Trophoblast cell (in vitro differentiated cells and primary cell): Measurements from ENCODE around the gene KIF26A.

Experiments
- DNase-seq, 2 donors: peaks; one replicate each; pipeline ENCODE4 v3.0.0-alpha.2; 2016
- H2AFZ ChIP-seq: 2 replicates; pipeline ENCODE4 v1.6.1; 2013; ENCODE audit warnings: low read length, moderate library complexity, mild to moderate bottlenecking; ENCODE audit not compliant: insufficient read depth, poor library complexity
- H2AK5ac ChIP-seq: 2 replicates; pipeline ENCODE4 v1.6.1; 2013; ENCODE audit warnings: mild to moderate bottlenecking, low read length
- H2BK120ac ChIP-seq: 2 replicates; pipeline ENCODE4 v1.6.1; 2013; ENCODE audit warnings: low read length, mild to moderate bottlenecking, moderate library complexity; ENCODE audit not compliant: insufficient read depth, poor library complexity
- H2BK12ac ChIP-seq: 2 replicates; pipeline ENCODE4 v1.6.1; 2013; ENCODE audit warnings: mild to moderate bottlenecking, low read length, moderate library complexity
- H2BK5ac ChIP-seq: 2 replicates; pipeline ENCODE4 v1.6.1; 2013; ENCODE audit warnings: low read length, low read depth, moderate library complexity, mild to moderate bottlenecking; ENCODE audit not compliant: poor library complexity
- H3K14ac ChIP-seq: 2 replicates; pipeline ENCODE4 v1.6.1; 2013; ENCODE audit warnings: mild to moderate bottlenecking, low read length
- H3K18ac ChIP-seq: 2 replicates; pipeline ENCODE4 v1.6.1; 2013; ENCODE audit warnings: mild to moderate bottlenecking, low read length
- H3K23ac ChIP-seq: 2 replicates; pipeline ENCODE4 v1.6.1; 2013; ENCODE audit warnings: low read length
- H3K27ac ChIP-seq: 2 replicates; pipeline ENCODE4 v1.5.1; 2013; ENCODE audit warnings: low read depth, mild to moderate bottlenecking, inconsistent platforms, low read length, moderate library complexity
- H3K27me3 ChIP-seq: 2 replicates; pipeline ENCODE4 v1.6.1; 2013; ENCODE audit warnings: inconsistent platforms, mild to moderate bottlenecking, low read length, moderate library complexity; ENCODE audit not compliant: insufficient read depth
- H3K36me3 ChIP-seq, 2 experiments: 1 replicate in 1 of 2; 2 replicates in 1 of 2; pipeline ENCODE4 v1.6.1; 2013; ENCODE audit warnings: low read length in 2 of 2, mild to moderate bottlenecking in 2 of 2, moderate library complexity in 1 of 2; ENCODE audit not compliant: insufficient read depth in 2 of 2, control insufficient read depth in 1 of 2
- H3K4ac ChIP-seq: 2 replicates; pipeline ENCODE4 v1.6.1; 2013; ENCODE audit warnings: low read depth, mild to moderate bottlenecking, low read length, moderate library complexity
- H3K4me1 ChIP-seq, 2 experiments: 1 replicate in 1 of 2; 2 replicates in 1 of 2; pipeline ENCODE4 v1.6.1; 2013; ENCODE audit warnings: low read length in 2 of 2, mild to moderate bottlenecking in 2 of 2, moderate library complexity in 1 of 2; ENCODE audit not compliant: insufficient read depth in 2 of 2, control insufficient read depth in 1 of 2
- H3K4me2 ChIP-seq: 2 replicates; pipeline ENCODE4 v1.6.1; 2013; ENCODE audit warnings: inconsistent platforms, mild to moderate bottlenecking, low read length, moderate library complexity
- H3K4me3 ChIP-seq: 2 replicates; pipeline ENCODE4 v1.5.1; 2013; ENCODE audit warnings: mild to moderate bottlenecking, low read depth, low read length, inconsistent platforms
- H3K79me1 ChIP-seq: one replicate; pipeline ENCODE4 v1.6.1; 2013; ENCODE audit warnings: low read length
- H3K79me2 ChIP-seq: 2 replicates; pipeline ENCODE4 v1.6.1; 2013; ENCODE audit warnings: low read length, mild to moderate bottlenecking; ENCODE audit not compliant: control insufficient read depth, insufficient read depth, poor library complexity
- H3K9ac ChIP-seq: 2 replicates; pipeline ENCODE4 v1.6.1; 2013; ENCODE audit warnings: mild to moderate bottlenecking, low read length
- H3K9me3 ChIP-seq: 2 replicates; pipeline ENCODE4 v1.6.1; 2013; ENCODE audit warnings: low read depth, mild to moderate bottlenecking, control low read depth, inconsistent platforms, low read length; ENCODE audit not compliant: insufficient read depth
- H4K12ac ChIP-seq: 2 replicates; pipeline ENCODE4 v1.6.1; 2013; ENCODE audit warnings: low read depth, mild to moderate bottlenecking, low read length, moderate library complexity
- H4K8ac ChIP-seq: 2 replicates; pipeline ENCODE4 v1.6.1; 2013; ENCODE audit warnings: low read depth, mild to moderate bottlenecking, low read length, moderate library complexity
- H4K91ac ChIP-seq: one replicate; pipeline ENCODE4 v1.6.1; 2013; ENCODE audit warnings: low read depth, mild to moderate bottlenecking, low read length, moderate library complexity
- WGBS: extraction: QIAGEN DNeasy Blood & Tissue Kit; methylation state at CpG from one replicate; pipeline ENCODE4 v1.1.7; 2013; ENCODE audit warnings: missing lambda C conversion rate; ENCODE audit not compliant: insufficient read length, insufficient coverage; ENCODE audit errors: extremely low coverage; 5-methylcytosine and 5-hydroxymethylcytosine counted together

The KIF26A gene

GRCh38 chr14:104144911-104145825, 6.8 kb downstream of the KIF26A start:
- Histone ChIP-seq H3K4me2 (no peak overlapping the region), H4K91ac (no peak overlapping the region), H3K4ac (no peak overlapping the region), H2AFZ (no peak overlapping the region), H4K12ac (no peak overlapping the region), H3K4me3 (no peak overlapping the region), H3K9ac (no peak overlapping the region), H2BK120ac (no peak overlapping the region), H3K4me1 (peaks cover 16 to 18% of the 10 kb centered on the region in 2 experiments), H3K79me1 (peaks cover 17% of the 10 kb centered on the region), H4K8ac (no peak overlapping the region), H2BK5ac (no peak overlapping the region), H3K23ac (no peak overlapping the region), H3K27me3 (no peaks in the 10 kb centered on the region), H3K27ac (no peak overlapping the region), H3K18ac (no peak overlapping the region), H3K79me2 (peaks cover 3% of the 10 kb centered on the region), H3K36me3 (no peaks in the 10 kb centered on the region), H3K14ac (no peak overlapping the region), H2AK5ac (no peak overlapping the region), H3K9me3 (peaks cover 2% of the 10 kb centered on the region), H2BK12ac (no peak overlapping the region)
- no CpG with 5 or more reads among the region's 37 CpGs for WGBS
- no peak for DNase-seq

- Histone ChIP-seq H3K14ac (no peak overlapping the region), H3K4me2 (no peak overlapping the region), H4K91ac (no peak overlapping the region), H3K27ac (no peak overlapping the region), H3K27me3 (no peaks in the 10 kb centered on the region), H4K8ac (no peak overlapping the region), H4K12ac (no peak overlapping the region), H3K36me3 (no peaks in the 10 kb centered on the region), H2BK12ac (no peak overlapping the region), H3K9ac (no peak overlapping the region), H2BK5ac (no peak overlapping the region), H3K18ac (no peak overlapping the region), H2BK120ac (no peak overlapping the region), H3K4me3 (no peak overlapping the region), H3K79me2 (peaks cover 4% of the 10 kb centered on the region), H3K9me3 (peaks cover 2% of the 10 kb centered on the region), H3K23ac (no peak overlapping the region), H3K4ac (no peak overlapping the region), H2AFZ (no peak overlapping the region), H2AK5ac (no peak overlapping the region), H3K4me1 (peaks cover 24 to 27% of the 10 kb centered on the region in 2 experiments), H3K79me1 (peaks cover 24% of the 10 kb centered on the region)
- DNase-seq, result no peak
- WGBS, result no CpG with 5 or more reads among the region's 15 CpGs
These were observed 7.6 kb downstream of the KIF26A start for GRCh38 chr14:104145826-104146601.

- Histone ChIP-seq H3K36me3 (no peaks in the 10 kb centered on the region), H3K79me2 (peaks cover 4% of the 10 kb centered on the region), H3K9me3 (no peaks in the 10 kb centered on the region), H2BK12ac (no peak overlapping the region), H3K18ac (peak overlapping the region; percentile 32), H2AFZ (no peak overlapping the region), H3K79me1 (peaks cover 24% of the 10 kb centered on the region), H3K4me1 (peaks cover 25 to 28% of the 10 kb centered on the region in 2 experiments), H4K8ac (no peak overlapping the region), H3K27me3 (no peaks in the 10 kb centered on the region), H2BK120ac (no peak overlapping the region), H3K23ac (no peak overlapping the region), H3K4ac (no peak overlapping the region), H2BK5ac (no peak overlapping the region), H3K14ac (no peak overlapping the region), H3K4me3 (no peak overlapping the region), H4K12ac (no peak overlapping the region), H4K91ac (no peak overlapping the region), H3K4me2 (no peak overlapping the region), H3K27ac (no peak overlapping the region), H3K9ac (no peak overlapping the region), H2AK5ac (no peak overlapping the region)
- no CpG with 5 or more reads among the region's 22 CpGs for WGBS
- no peak for DNase-seq
These were observed 8.4 kb downstream of the KIF26A start for GRCh38 chr14:104146651-104147345.

GRCh38 chr14:104147346-104148125, 9.1 kb downstream of the KIF26A start:
- peak overlapping the region; percentile 23 for H2AK5ac ChIP-seq
- H3K14ac ChIP-seq, result peak overlapping the region; percentile 4
- H3K4me1 ChIP-seq, result peaks cover 30 to 35% of the 10 kb centered on the region in 2 experiments
- no peak overlapping the region for H4K12ac ChIP-seq
- H3K27me3 ChIP-seq, result no peaks in the 10 kb centered on the region
- H3K36me3 ChIP-seq, result no peaks in the 10 kb centered on the region
- H3K79me1 ChIP-seq, result peaks cover 24% of the 10 kb centered on the region
- H3K79me2 ChIP-seq, result peaks cover 4% of the 10 kb centered on the region
- no peak overlapping the region for H2AFZ ChIP-seq
- H2BK120ac ChIP-seq, result peak overlapping the region; percentile 6
- DNase-seq, result no peak
- no peak overlapping the region for H3K4ac ChIP-seq
- no peaks in the 10 kb centered on the region for H3K9me3 ChIP-seq
- no peak overlapping the region for H2BK5ac ChIP-seq
- H3K9ac ChIP-seq, result no peak overlapping the region
- H4K91ac ChIP-seq, result peak overlapping the region; percentile 58
- no peak overlapping the region for H3K27ac ChIP-seq
- H4K8ac ChIP-seq, result no peak overlapping the region
- no peak overlapping the region for H3K4me2 ChIP-seq
- no CpG with 5 or more reads among the region's 28 CpGs for WGBS
- H3K4me3 ChIP-seq, result no peak overlapping the region
- peak overlapping the region; percentile 32 for H3K18ac ChIP-seq
- H2BK12ac ChIP-seq, result peak overlapping the region; percentile 12
- H3K23ac ChIP-seq, result no peak overlapping the region
